Breast epithelium (tissue), 3 donors: Measurements from ENCODE around the gene GPLD1.

Source experiments
- POLR2A ChIP-seq: fragments of 450-650 bp; IDR thresholded peaks from one replicate; pipeline ENCODE4 v1.6.1; 2016; ENCODE audit warnings: antibody characterized with exemption, mild to moderate bottlenecking, moderate library complexity
- TF ChIP-seq, protein P1 (sequence below), 3 donors: fragments of 450-650 bp; IDR thresholded peaks; one replicate each; pipeline ENCODE4 v1.5.1; 2016 to 2017; ENCODE audit warnings: antibody characterized with exemption in 3 of 3, mild to moderate bottlenecking in 3 of 3, moderate library complexity in 3 of 3

DNA sequence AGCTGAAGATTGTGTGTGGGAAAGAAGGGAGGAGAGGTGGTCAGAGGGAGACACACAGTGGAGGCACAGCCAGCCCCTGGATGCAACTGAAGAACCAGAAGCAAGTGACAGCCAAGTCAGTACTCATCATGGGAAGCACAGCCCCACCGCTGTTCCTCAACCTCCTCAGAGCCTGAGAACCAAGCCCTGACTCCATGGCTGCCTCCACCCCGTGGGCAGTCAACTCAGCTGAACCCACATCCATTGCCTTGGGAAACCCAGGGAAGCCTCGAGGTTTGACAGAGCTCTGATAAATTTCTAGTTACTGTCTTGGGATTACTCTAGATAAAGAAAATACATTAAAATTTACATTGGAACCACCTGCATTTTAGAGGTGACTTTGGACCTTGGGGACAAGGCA lies 35.0 kb upstream of the GPLD1 start:
- TF ChIP-seq, protein P1, sequence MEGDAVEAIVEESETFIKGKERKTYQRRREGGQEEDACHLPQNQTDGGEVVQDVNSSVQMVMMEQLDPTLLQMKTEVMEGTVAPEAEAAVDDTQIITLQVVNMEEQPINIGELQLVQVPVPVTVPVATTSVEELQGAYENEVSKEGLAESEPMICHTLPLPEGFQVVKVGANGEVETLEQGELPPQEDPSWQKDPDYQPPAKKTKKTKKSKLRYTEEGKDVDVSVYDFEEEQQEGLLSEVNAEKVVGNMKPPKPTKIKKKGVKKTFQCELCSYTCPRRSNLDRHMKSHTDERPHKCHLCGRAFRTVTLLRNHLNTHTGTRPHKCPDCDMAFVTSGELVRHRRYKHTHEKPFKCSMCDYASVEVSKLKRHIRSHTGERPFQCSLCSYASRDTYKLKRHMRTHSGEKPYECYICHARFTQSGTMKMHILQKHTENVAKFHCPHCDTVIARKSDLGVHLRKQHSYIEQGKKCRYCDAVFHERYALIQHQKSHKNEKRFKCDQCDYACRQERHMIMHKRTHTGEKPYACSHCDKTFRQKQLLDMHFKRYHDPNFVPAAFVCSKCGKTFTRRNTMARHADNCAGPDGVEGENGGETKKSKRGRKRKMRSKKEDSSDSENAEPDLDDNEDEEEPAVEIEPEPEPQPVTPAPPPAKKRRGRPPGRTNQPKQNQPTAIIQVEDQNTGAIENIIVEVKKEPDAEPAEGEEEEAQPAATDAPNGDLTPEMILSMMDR (IDR thresholded peaks at IDR 0.05) = no peak
- TF ChIP-seq POLR2A = no peak
